CD4-positive, alpha-beta memory T cell (primary cell): ENCODE measurements around the gene PACRG. TPM values are rescaled to one million over a fixed set of nuclear protein-coding genes. Genes with fewer than 3 reads are reported as not detected.

Experiments used
- CTCF ChIA-PET: fragments of 350-600 bp; sonication (Branson Sonifier 250); formaldehyde crosslinking; loops from one replicate; lab custom pipeline; 2021; ENCODE audit warnings: inconsistent platforms; ENCODE audit not compliant: partially characterized antibody; lab: Charles Lee
- POLR2A ChIA-PET: fragments of 350-600 bp; sonication (Branson Sonifier 250); formaldehyde crosslinking; loops from one replicate; lab custom pipeline; 2021; ENCODE audit not compliant: partially characterized antibody; lab: Charles Lee
- DNase-seq, 5 donors: peaks; one replicate each; pipeline versions ENCODE4 v3.0.0 to v3.0.0-alpha.2; 2020 to 2022; ENCODE audit warnings: mixed read lengths in 1 of 5
- H3K27ac ChIP-seq: one replicate; pipeline ENCODE4 v1.7.0; 2013; ENCODE audit warnings: low read depth, low read length
- H3K27me3 ChIP-seq: 2 replicates; pipeline ENCODE4 v1.7.0; 2013; ENCODE audit warnings: mild to moderate bottlenecking, low read length, moderate library complexity; ENCODE audit not compliant: insufficient read depth
- H3K36me3 ChIP-seq: 2 replicates; pipeline ENCODE4 v1.7.0; 2013; ENCODE audit warnings: mild to moderate bottlenecking, low read length, moderate library complexity; ENCODE audit not compliant: insufficient read depth
- H3K4me1 ChIP-seq: 2 replicates; pipeline ENCODE4 v1.7.0; 2013; ENCODE audit warnings: mild to moderate bottlenecking, low read length, moderate library complexity; ENCODE audit not compliant: insufficient read depth
- H3K4me3 ChIP-seq, 2 donors: one replicate each; pipeline ENCODE4 v1.7.0; 2013; ENCODE audit warnings: low read length in 2 of 2, mild to moderate bottlenecking in 1 of 2
- H3K9me3 ChIP-seq, 2 donors: one replicate each; pipeline ENCODE4 v1.7.0; 2013; ENCODE audit warnings: low read length in 2 of 2, control low read depth in 1 of 2; ENCODE audit not compliant: control insufficient read depth in 1 of 2
- H3K27ac Mint-ChIP-seq, 7 donors: one replicate each; pipeline ENCODE4 v1.8.0; 2020 to 2021; ENCODE audit warnings: mixed read lengths in 7 of 7, mild to moderate bottlenecking in 6 of 7, inconsistent platforms in 3 of 7, moderate library complexity in 3 of 7
- H3K27me3 Mint-ChIP-seq, 2 donors: one replicate each; pipeline ENCODE4 v1.8.0; 2020 to 2021; ENCODE audit warnings: mixed read lengths in 2 of 2
- H3K36me3 Mint-ChIP-seq, 2 donors: one replicate each; pipeline ENCODE4 v1.8.0; 2020 to 2021; ENCODE audit warnings: mixed read lengths in 2 of 2, inconsistent platforms in 1 of 2, mild to moderate bottlenecking in 1 of 2
- H3K4me1 Mint-ChIP-seq, 4 donors: one replicate each; pipeline ENCODE4 v1.8.0; 2020 to 2021; ENCODE audit warnings: mixed read lengths in 4 of 4, mild to moderate bottlenecking in 1 of 4
- H3K4me3 Mint-ChIP-seq, 8 donors: one replicate each; pipeline ENCODE4 v1.8.0; 2020 to 2021; ENCODE audit warnings: mixed read lengths in 8 of 8, mild to moderate bottlenecking in 7 of 8, moderate library complexity in 6 of 8, inconsistent platforms in 3 of 8
- H3K9me3 Mint-ChIP-seq, 8 donors: one replicate each; pipeline ENCODE4 v1.8.0; 2020 to 2021; ENCODE audit warnings: mixed read lengths in 8 of 8, mild to moderate bottlenecking in 5 of 8, inconsistent platforms in 3 of 8, moderate library complexity in 1 of 8
- intact Hi-C: fragments of 100-400 bp; cut with micrococcal nuclease; formaldehyde crosslinking; loops from one replicate; pipeline ENCODE4 v1.15.1; 2023
- polyA plus RNA-seq, 2 donors: library from polyadenylated mRNA; unstranded; fragments of 300-500 nt; fragmentation: Illumina TruSeq; gene quantifications; one replicate each; pipeline ENCODE4 v1.2.3, GENCODE V29; 2021
- total RNA-seq, 2 experiments: library from RNA; stranded (reverse); gene quantifications; one replicate each; pipeline ENCODE4 v1.2.3, GENCODE V29; 2021

Gene PACRG
- total and polyA plus RNA-seq, 4 experiments from 2014 or later: 0.21 to 1.5 (median 0.81) TPM; not detected in 1

- DNase-seq: no peak
- Mint-ChIP-seq H3K36me3 (no peaks in the 10 kb centered on the region), H3K4me1 (no peaks in the 10 kb centered on the region), H3K9me3 (peaks cover 0 to 2% (median 0%) of the 10 kb centered on the region in 8 donors), H3K4me3 (no peak overlapping the region), H3K27ac (no peak overlapping the region), H3K27me3 (no peaks in the 10 kb centered on the region)
- Histone ChIP-seq H3K36me3 (no peaks in the 10 kb centered on the region), H3K27me3 (no peaks in the 10 kb centered on the region), H3K9me3 (no peaks in the 10 kb centered on the region), H3K4me1 (no peaks in the 10 kb centered on the region), H3K4me3 (no peak overlapping the region), H3K27ac (no peak overlapping the region)
- ChIA-PET CTCF (no interaction called here), POLR2A (no interaction called here)
- intact Hi-C loops: no loop called here
Measured at GRCh38 chr6:162814426-162814973, 86.7 kb downstream of the PACRG start.

- H3K4me1 Mint-ChIP-seq: no peaks in the 10 kb centered on the region
- no peaks in the 10 kb centered on the region for H3K36me3 Mint-ChIP-seq
- no peaks in the 10 kb centered on the region for H3K36me3 ChIP-seq
- no peaks in the 10 kb centered on the region for H3K9me3 ChIP-seq
- H3K27ac ChIP-seq: no peak overlapping the region
- no peaks in the 10 kb centered on the region for H3K27me3 Mint-ChIP-seq
- no peak overlapping the region for H3K4me3 Mint-ChIP-seq
- H3K27ac Mint-ChIP-seq: no peak overlapping the region
- POLR2A ChIA-PET: no interaction called here
- H3K4me3 ChIP-seq: no peak overlapping the region
- no peaks in the 10 kb centered on the region for H3K4me1 ChIP-seq
- intact Hi-C loops: no loop called here
- CTCF ChIA-PET: no interaction called here
- H3K9me3 Mint-ChIP-seq: no peaks in the 10 kb centered on the region
- DNase-seq: no peak
- no peaks in the 10 kb centered on the region for H3K27me3 ChIP-seq
Measured at GRCh38 chr6:162817196-162817595, 89.4 kb downstream of the PACRG start.

GRCh38 chr6:162819284-162819683 lies 91.5 kb downstream of the PACRG start:
- intact Hi-C loops: no loop called here
- CTCF ChIA-PET: no interaction called here
- H3K27ac Mint-ChIP-seq: no peak overlapping the region
- H3K4me3 Mint-ChIP-seq: no peak overlapping the region
- H3K36me3 Mint-ChIP-seq: no peaks in the 10 kb centered on the region
- no peak for DNase-seq
- no peaks in the 10 kb centered on the region for H3K4me1 Mint-ChIP-seq
- Histone ChIP-seq H3K36me3 (no peaks in the 10 kb centered on the region), H3K9me3 (no peaks in the 10 kb centered on the region), H3K4me1 (no peaks in the 10 kb centered on the region), H3K4me3 (no peak overlapping the region), H3K27ac (no peak overlapping the region), H3K27me3 (no peaks in the 10 kb centered on the region)
- POLR2A ChIA-PET: no interaction called here
- no peaks in the 10 kb centered on the region for H3K9me3 Mint-ChIP-seq
- no peaks in the 10 kb centered on the region for H3K27me3 Mint-ChIP-seq

DNA sequence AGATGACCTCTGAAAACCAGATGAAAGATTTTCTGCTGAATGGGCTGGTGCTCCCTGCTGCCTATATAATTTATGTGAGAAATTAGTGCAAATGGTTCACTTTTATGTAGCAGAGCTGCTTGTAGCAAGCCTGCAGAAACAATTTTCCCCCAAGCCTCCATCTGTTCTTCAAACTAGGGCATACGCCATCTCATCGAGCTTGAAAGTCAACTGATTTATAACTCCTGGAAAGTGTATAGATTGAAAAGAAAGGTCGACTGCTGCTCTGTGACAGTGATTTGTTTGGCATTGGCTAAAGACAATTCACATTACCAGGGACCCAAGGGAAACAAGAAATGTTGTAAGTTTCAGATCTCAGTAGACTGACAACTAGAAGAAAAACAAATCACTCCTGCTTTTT lies 93.3 kb downstream of the PACRG start:
- H3K27me3 Mint-ChIP-seq: no peaks in the 10 kb centered on the region
- H3K9me3 Mint-ChIP-seq: no peaks in the 10 kb centered on the region
- Histone ChIP-seq H3K27ac (no peak overlapping the region), H3K36me3 (no peaks in the 10 kb centered on the region), H3K4me3 (no peak overlapping the region), H3K27me3 (no peaks in the 10 kb centered on the region), H3K4me1 (no peaks in the 10 kb centered on the region), H3K9me3 (no peaks in the 10 kb centered on the region)
- intact Hi-C loops: no loop called here
- H3K4me3 Mint-ChIP-seq: no peak overlapping the region
- peaks cover 0 to 5% (median 0%) of the 10 kb centered on the region in 4 donors for H3K4me1 Mint-ChIP-seq
- no peak overlapping the region for H3K27ac Mint-ChIP-seq
- ChIA-PET POLR2A (no interaction called here), CTCF (no interaction called here)
- no peaks in the 10 kb centered on the region for H3K36me3 Mint-ChIP-seq
- no peak for DNase-seq

- Mint-ChIP-seq H3K36me3 (no peaks in the 10 kb centered on the region), H3K4me3 (peak overlapping the region in 1 of 8 donors; percentile 15), H3K9me3 (peaks cover 0 to 1% (median 0%) of the 10 kb centered on the region in 8 donors), H3K27ac (peak overlapping the region in 1 of 7 donors; percentile 30), H3K4me1 (peaks cover 0 to 14% (median 5%) of the 10 kb centered on the region in 4 donors), H3K27me3 (no peaks in the 10 kb centered on the region)
- H3K36me3 ChIP-seq: no peaks in the 10 kb centered on the region
- no peaks in the 10 kb centered on the region for H3K27me3 ChIP-seq
- POLR2A ChIA-PET: no interaction called here
- no peak for DNase-seq
- CTCF ChIA-PET: no interaction called here
- H3K4me1 ChIP-seq: no peaks in the 10 kb centered on the region
- H3K4me3 ChIP-seq: no peak overlapping the region
- intact Hi-C loops: no loop called here
- H3K9me3 ChIP-seq: no peaks in the 10 kb centered on the region
- H3K27ac ChIP-seq: no peak overlapping the region
Measured at GRCh38 chr6:162825597-162825996, 97.8 kb downstream of the PACRG start.

DNA sequence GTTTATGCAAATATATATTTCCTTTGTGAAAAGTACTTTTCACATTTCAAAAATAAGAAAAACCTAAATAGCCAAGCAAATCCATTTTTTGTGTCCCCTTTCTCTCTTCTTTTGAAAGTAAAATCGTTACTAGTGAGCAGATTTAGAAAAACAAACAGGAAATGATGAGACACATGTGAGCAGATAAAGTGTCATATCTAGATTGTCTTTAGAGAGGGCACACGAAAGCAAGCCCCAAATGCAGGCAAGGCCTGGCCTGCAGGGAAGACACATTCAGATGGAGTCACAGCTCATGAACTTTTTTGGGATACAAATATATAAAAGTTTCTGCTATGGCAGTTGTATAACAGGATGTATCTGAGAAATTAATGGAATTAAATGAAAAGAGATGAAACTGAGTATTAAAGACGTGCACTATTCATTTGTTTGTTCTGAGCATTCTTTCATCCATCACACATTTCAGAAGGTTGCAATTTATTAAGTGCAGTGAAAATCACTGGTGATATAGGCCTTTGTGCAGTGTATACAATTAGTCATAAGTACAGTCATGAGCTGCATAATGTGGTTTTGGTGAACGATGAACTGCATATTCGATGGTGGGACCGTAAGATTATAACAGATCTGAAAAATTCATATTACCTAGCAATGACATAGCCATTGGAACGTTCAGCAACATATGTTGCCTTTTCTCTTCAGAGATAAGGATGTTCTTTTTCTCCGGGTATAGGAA lies 101.4 kb downstream of the PACRG start:
- H3K36me3 ChIP-seq: no peaks in the 10 kb centered on the region
- Mint-ChIP-seq H3K27me3 (no peaks in the 10 kb centered on the region), H3K9me3 (peaks cover 0 to 7% (median under 1%) of the 10 kb centered on the region in 8 donors), H3K27ac (no peak overlapping the region), H3K4me1 (peaks cover 0 to 14% (median 5%) of the 10 kb centered on the region in 4 donors), H3K36me3 (no peaks in the 10 kb centered on the region), H3K4me3 (peak overlapping the region in 1 of 8 donors; percentile 17)
- H3K4me3 ChIP-seq: no peak overlapping the region
- POLR2A ChIA-PET: no interaction called here
- no peak for DNase-seq
- intact Hi-C loops: no loop called here
- H3K4me1 ChIP-seq: no peaks in the 10 kb centered on the region
- H3K9me3 ChIP-seq: no peaks in the 10 kb centered on the region
- CTCF ChIA-PET: no interaction called here
- H3K27ac ChIP-seq: no peak overlapping the region
- no peaks in the 10 kb centered on the region for H3K27me3 ChIP-seq

- Histone ChIP-seq H3K4me1 (no peaks in the 10 kb centered on the region), H3K9me3 (no peaks in the 10 kb centered on the region), H3K36me3 (no peaks in the 10 kb centered on the region), H3K27me3 (no peaks in the 10 kb centered on the region), H3K4me3 (no peak overlapping the region), H3K27ac (no peak overlapping the region)
- Mint-ChIP-seq H3K27me3 (no peaks in the 10 kb centered on the region), H3K4me1 (peaks cover 0 to 6% (median 3%) of the 10 kb centered on the region in 4 donors), H3K9me3 (peaks cover 0 to 11% (median 5%) of the 10 kb centered on the region in 8 donors), H3K36me3 (no peaks in the 10 kb centered on the region), H3K27ac (no peak overlapping the region), H3K4me3 (no peak overlapping the region)
- POLR2A ChIA-PET: no interaction called here
- CTCF ChIA-PET: no interaction called here
- DNase-seq: no peak
- intact Hi-C loops: no loop called here
Measured at GRCh38 chr6:162833776-162834175, 106.0 kb downstream of the PACRG start.
